Fibroblast of mammary gland (primary cell): ENCODE measurements around the gene BCAR1.
"Not testable (repeated sequence)": the region's sequence is repeated elsewhere in the genome, so short reads cannot be mapped to it uniquely, and the experiment has no call there.

Experiments
- DNase-seq: peaks from one replicate; pipeline ENCODE4 v3.0.0-alpha.2; 2010; ENCODE audit warnings: low read depth
- H3K4me3 ChIP-seq: 2 replicates; pipeline ENCODE4 v1.5.1; 2011; ENCODE audit warnings: low read depth, mild to moderate bottlenecking, low read length, moderate library complexity; ENCODE audit not compliant: control insufficient read depth
- TF ChIP-seq, protein P1 (sequence below): conservative IDR thresholded peaks from 2 replicates; pipeline ENCODE4 v1.5.1; 2011; ENCODE audit warnings: low read depth, low read length, inconsistent platforms; ENCODE audit not compliant: control insufficient read depth, insufficient read depth

The BCAR1 gene

GRCh38 chr16:75209944-75210343 is 41.5 kb downstream of the BCAR1 start:
- TF ChIP-seq, protein P1, sequence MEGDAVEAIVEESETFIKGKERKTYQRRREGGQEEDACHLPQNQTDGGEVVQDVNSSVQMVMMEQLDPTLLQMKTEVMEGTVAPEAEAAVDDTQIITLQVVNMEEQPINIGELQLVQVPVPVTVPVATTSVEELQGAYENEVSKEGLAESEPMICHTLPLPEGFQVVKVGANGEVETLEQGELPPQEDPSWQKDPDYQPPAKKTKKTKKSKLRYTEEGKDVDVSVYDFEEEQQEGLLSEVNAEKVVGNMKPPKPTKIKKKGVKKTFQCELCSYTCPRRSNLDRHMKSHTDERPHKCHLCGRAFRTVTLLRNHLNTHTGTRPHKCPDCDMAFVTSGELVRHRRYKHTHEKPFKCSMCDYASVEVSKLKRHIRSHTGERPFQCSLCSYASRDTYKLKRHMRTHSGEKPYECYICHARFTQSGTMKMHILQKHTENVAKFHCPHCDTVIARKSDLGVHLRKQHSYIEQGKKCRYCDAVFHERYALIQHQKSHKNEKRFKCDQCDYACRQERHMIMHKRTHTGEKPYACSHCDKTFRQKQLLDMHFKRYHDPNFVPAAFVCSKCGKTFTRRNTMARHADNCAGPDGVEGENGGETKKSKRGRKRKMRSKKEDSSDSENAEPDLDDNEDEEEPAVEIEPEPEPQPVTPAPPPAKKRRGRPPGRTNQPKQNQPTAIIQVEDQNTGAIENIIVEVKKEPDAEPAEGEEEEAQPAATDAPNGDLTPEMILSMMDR = no peak
- no peak for DNase-seq
- no peak overlapping the region for H3K4me3 ChIP-seq

GRCh38 chr16:75209514-75209913 is 41.9 kb downstream of the BCAR1 start:
- H3K4me3 ChIP-seq, DNase-seq: not testable (repeated sequence)

DNA sequence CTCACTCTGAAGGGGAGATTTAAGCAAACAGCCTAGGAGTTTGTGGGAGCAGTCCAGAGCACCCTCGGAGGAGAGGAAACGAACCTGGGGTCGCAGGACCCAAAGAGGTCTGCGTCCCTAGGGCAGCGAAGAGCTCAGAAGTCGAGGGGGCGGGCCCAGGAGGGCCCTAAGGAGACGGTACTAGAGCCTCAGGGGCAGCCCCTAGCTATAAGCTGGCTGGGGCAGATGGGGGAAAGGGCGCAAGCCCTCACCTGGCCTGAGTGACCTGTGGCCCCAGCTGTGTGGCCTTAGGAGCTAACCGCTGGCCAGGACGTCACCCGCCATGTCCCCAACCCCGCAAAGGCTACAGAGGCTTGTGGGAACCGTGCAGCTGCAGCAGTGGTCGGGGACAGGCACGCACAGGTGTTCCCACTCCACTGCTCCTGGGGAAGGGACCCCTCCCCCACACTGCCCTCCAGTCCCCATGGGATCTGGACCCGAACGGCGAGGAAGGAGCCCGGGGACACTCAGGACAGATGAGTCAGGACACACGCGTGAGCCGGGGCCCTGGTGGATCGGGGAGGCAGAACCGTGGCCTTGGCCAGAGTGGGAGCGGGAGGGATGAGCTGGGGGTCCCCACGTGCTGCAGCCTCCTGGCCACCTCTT is 42.4 kb downstream of the BCAR1 start:
- no peak for DNase-seq
- TF ChIP-seq, protein P1 = no peak

GRCh38 chr16:75208242-75208825 is 43.1 kb downstream of the BCAR1 start:
- no peak for DNase-seq
- TF ChIP-seq, protein P1 = no peak
- H3K4me3 ChIP-seq = no peak overlapping the region

More for the DNA sequence above, 42.4 kb downstream of the BCAR1 start:
- no peak overlapping the region for H3K4me3 ChIP-seq

DNA sequence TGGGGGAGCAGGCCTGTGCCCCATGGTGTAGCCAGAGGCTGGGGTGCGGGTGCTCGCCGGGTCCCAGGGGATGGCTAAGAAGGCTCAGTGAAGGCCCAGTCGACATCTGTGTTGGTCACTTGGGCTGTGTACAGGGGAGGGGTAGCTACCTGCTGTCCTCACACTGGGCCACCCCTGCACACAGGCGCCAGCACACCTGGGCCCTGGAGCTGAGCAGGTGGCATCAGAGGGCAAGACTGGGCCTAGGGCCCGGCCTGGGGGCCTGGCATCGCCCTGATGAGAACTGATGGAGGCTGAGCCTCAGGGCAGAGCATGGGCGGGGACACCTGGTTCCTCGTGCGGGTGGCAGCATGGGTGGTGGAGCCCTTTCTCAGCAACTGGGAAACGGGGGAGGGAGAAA is 43.6 kb downstream of the BCAR1 start:
- no peak overlapping the region for H3K4me3 ChIP-seq
- TF ChIP-seq, protein P1 = no peak
- no peak for DNase-seq

DNA sequence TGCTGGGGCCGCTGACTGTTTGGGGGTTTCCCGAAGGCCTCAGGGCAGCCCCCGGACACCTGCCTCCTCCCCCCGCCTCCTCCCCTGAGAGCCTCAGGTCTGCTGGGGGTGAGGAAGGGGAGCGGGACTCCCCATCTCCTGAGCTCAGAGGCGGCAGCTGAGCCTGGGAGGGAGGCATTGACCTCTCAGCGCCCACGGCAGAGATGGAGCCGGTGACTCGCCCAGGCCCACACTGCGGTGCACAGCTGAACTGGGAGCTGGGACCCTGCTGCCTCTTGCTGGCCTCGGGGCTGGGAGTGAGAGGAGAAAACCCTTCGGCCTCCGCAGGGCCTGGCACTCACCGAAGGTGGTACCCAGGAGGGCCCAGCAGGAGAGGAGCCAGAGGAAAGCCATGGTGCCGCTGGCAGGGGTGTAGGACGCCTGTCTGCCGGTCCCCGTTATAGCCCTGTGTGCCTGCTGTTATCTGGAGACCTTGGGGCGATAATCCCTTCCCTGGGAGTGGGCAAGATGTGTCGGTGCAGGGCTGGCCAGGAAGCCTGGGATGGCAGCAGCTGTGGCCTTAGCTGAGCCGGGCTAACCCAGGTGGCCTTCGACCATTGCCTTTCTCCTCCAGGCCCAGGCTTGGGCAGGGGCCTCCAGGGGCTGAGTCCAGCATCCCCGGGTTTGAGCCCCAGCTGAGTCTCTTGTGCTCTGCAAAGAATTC is 44.5 kb downstream of the BCAR1 start, which contains the start of gene CTRB2:
TSS of gene CTRB2 (minus strand) at position 413 of the 703 bp plus-strand sequence. CDS start at position 393, 20 bp downstream.
- no peak for DNase-seq
- no peak within 1 kb of the TSS for H3K4me3 ChIP-seq
- TF ChIP-seq, protein P1 = no peak

- DNase-seq, H3K4me3 ChIP-seq: not testable (repeated sequence)
Measured at GRCh38 chr16:75205961-75206748, 45.3 kb downstream of the BCAR1 start.

DNA sequence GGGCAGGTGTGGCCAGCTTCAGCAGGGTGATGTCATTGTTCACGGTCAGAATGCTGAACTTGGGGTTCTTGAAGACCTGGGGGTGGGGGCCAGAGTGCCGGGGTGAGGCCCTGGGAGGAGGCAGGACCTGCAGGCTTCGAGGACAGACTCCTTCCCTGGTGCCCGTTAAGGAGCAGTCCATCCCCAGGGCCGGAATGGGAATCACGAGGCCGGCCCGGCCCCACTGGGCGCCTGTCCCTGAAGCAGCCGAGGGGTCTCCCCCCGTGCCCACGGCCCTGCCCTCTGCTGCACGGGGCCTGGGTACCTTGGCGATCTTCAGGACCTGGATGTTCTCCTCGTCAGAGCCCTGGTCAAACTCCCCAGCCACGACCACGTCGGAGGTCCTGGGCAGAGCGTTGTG is 46.0 kb downstream of the BCAR1 start:
- not testable (repeated sequence) for H3K4me3 ChIP-seq, DNase-seq

DNA sequence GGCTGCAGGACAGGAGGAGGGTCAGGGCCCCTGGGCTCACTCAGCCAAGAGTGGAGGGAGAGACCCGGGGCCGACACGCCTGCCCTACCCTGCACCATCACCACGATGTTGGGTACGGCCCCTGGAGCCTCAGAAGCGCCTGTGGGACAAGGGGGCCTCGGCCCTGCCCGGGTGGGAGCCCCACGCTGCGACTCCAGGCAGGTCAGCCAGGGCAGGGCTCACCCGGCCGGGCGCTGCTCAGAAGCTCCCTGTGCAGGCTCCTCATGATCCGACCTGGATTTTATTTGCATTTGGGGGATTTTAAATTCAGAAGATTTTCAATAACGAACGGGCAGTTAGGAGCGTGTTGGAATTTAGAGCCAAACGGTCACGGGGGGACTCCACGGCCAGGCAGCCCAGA is 46.5 kb downstream of the BCAR1 start:
- not testable (repeated sequence) for H3K4me3 ChIP-seq, DNase-seq
